Right ventricle myocardium superior (tissue), 1 donor: ENCODE data around the gene OR9A2. TPM values are rescaled to one million over a fixed set of nuclear protein-coding genes. Genes with fewer than 3 reads are reported as not detected.
A peak's percentile ranks its signal among the peaks of the same experiment; 100 is the strongest.

Experiments
- ATAC-seq: fragments of 200-7000 bp; cut with Tn5 transposase; one replicate; pipeline ENCODE4 v1.9.1; 2020; ENCODE audit warnings: mild to moderate bottlenecking; ENCODE audit not compliant: poor library complexity
- DNase-seq: peaks from one replicate; pipeline ENCODE4 v3.0.0-alpha.2; 2020
- intact Hi-C: fragments of 100-400 bp; cut with DNase I; formaldehyde crosslinking; loops from one replicate; pipeline ENCODE4 v1.11.2; 2022
- total RNA-seq: library from RNA; stranded (reverse); fragmentation: NEBNext Ultra II Directional; extraction: Animal tissue kit (Norgen Biotek cat#: 25700); gene quantifications from one replicate; pipeline ENCODE4 v1.2.1, GENCODE V29; 2021
- donor health status: DM: no; HTN: yes; CAD: no; lungs with severe emphysema.

The OR9A2 gene
- total RNA-seq, 1 donor from 2014 or later = 0.22 TPM

- ATAC-seq (no peak), DNase-seq (no peak)
- intact Hi-C loops = no loop called here
These were observed 751 bp upstream of the OR9A2 start for GRCh38 chr7:143027683-143028082.

DNA sequence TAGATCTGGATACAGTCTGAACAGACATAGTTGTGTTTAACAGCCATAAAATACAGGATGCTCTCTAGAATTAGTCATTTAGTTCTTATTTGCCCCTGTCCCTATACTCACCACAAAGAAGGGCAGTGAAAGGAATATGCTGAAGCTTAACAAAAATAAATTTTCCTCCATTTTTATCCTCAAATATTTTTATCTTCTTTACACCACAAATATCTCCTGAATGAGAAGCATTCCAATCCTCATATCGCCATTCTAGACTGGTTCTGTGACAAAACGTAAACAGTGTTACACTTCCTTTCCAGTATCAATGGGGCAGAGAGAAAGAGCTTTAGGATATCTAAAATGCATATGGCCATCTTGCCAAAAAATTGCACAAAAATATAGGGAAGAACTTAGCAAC, 1.6 kb downstream of the OR9A2 start:
- ATAC-seq (no peak), DNase-seq (no peak)
- intact Hi-C loops = no loop called here

DNA sequence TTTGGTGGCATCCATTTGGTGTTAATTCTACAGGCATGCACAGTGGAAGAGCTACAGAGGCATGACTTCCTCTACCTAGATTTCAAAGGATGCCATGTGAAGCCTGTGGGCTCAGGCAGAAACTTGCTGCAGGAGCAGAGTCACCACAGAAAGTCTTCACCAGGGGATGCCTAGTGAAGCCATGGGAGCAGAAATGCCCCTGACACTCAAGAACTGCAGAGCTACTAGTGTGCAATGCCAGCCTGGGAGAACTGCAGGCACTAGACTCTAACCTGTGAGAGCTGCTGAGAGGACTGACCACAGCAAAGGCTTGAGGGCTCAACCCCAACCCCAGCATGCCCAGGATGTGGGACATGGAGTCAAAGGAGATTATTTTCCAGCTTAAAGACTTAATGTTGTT, 3.9 kb downstream of the OR9A2 start:
- no peak for ATAC-seq
- no peak for DNase-seq
- intact Hi-C loops = no loop called here

DNA sequence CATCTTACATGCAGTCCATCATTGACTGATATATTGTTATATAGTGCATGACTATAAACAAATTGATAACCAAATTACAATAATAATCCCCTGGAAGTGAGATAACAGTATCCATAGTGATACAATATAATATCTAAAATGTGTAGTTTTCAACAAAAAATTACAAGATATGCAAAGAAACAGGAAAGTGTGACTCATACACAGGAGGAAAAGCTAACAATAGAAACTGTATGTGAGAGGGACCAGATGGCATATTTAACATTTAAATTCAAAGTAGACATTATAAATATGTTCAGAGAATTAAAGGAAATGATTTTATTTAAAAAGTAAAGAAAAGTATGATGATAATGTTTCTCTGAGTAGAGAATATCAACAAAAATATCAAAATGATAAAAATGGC, 8.0 kb downstream of the OR9A2 start:
- intact Hi-C loops = no loop called here
- no peak for ATAC-seq
- DNase-seq = no peak

DNA sequence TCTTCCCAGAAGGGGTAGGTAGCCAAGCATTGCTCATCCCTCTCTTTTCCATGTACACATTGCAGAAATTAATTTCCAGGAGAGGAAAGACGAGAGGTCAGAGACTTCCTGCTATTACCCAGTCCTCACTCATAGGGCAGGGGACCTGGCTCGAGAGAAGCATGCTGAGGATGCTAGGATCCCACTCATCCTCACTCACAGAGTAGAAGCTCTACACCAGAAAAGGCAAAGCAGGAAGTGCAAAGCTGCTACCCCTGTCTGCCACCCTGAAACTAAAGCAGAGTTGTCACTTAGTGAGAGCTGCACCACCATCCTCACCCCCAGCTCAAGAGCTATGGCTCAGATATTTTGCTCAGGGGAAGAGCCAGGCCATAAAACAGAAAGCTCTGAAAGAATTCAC, 9.9 kb downstream of the OR9A2 start:
- intact Hi-C loops = no loop called here

GRCh38 chr7:143015926-143016490, 10.9 kb downstream of the OR9A2 start:
- no peak for DNase-seq
- ATAC-seq = no peak
- intact Hi-C loops = no loop called here

More for the DNA sequence above, 9.9 kb downstream of the OR9A2 start:
- ATAC-seq (no peak), DNase-seq (no peak)

DNA sequence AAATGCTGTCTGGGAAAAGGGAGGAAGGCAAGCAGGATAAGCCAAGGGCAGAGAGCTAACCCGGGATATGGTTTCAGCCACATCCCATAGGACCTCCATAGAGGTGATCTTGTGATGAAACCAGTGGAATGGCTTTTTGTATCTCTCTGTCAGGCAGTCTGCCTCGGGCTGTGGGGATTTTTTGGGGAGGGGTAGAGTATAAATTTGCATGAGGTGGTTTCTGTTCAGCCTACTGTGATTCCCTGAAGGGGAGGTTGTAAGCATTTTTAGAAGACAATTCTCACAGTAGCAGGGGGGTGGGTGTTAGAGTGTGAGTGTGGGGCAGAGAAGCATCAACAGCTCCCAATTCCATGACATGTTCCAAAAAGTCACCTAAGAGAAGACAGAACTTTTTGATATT, 11.8 kb downstream of the OR9A2 start:
- ATAC-seq (no peak), DNase-seq (no peak)
- intact Hi-C loops = no loop called here

- DNase-seq = no peak
- intact Hi-C loops = no loop called here
- no peak for ATAC-seq
These were observed 13.0 kb downstream of the OR9A2 start for GRCh38 chr7:143013893-143014292.

DNA sequence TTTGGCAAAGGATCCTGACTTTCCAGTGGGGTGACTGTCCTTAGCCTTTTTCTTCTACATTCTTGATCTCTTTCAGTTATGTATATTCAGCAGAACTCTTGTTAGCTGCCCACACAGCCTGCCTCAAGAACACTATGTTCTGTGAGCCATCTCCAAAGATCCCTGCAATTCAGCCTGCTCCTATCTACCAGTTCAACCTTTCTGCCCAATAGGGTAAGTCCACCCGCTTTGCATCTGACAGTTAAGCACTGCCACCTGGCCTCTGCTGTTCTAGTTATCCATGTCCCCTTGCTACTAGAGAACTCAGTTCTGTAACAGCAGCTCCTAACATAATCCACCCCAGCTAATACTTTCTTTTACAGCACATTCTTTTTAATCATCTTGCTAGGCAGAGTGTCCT, 13.5 kb downstream of the OR9A2 start:
- DNase-seq (no peak), ATAC-seq (no peak)
- intact Hi-C loops = no loop called here

- DNase-seq (no peak), ATAC-seq (no peak)
- intact Hi-C loops = no loop called here
These were observed 14.5 kb downstream of the OR9A2 start for GRCh38 chr7:143012409-143012808.

- no peak for DNase-seq
- intact Hi-C loops = no loop called here
- ATAC-seq = no peak
These were observed 14.9 kb downstream of the OR9A2 start for GRCh38 chr7:143012001-143012400.

- peak; percentile 88 for DNase-seq
- intact Hi-C loops = loop anchor here (5.0 to 10.0 kb wide), 3 partner anchors 153 to 299 kb away; partner anchors contain the start of gene EPHB6
- ATAC-seq = peak; percentile 95
These were observed 18.7 kb downstream of the OR9A2 start for GRCh38 chr7:143008007-143008901.

DNA sequence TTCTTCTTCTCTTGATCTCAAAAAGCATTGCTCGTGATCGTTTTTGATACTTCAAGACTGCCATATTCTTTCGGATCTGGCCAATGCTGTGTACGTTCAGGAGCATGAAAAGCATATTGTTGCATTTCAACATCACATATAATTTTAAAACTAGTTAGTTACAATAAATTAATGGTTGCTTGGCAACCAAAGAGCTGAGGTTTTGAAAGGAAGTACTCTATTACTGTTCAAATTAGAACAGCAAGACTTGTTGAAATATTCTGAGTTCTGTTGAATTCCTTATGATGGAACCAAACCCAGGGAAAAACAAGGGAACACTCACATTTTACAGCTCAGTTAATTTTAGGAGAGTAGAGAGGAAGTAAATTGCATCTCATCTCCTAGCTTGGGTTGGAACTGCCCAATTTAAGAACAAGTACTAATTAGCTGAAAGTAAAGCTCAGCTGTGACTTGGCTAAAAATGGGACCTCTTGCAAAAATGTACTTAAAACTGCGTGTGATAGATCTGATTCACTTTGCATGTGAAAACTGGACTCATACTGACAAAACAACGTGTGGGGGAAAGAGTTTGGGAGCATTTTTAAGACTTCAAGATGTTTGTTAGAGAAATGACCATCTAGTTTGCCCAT, 21.2 kb downstream of the OR9A2 start:
- DNase-seq (no peak), ATAC-seq (no peak)
- intact Hi-C loops = loop anchor here (5.0 to 10.0 kb wide), 3 partner anchors 151 to 302 kb away; partner anchors contain the start of gene EPHB6

DNA sequence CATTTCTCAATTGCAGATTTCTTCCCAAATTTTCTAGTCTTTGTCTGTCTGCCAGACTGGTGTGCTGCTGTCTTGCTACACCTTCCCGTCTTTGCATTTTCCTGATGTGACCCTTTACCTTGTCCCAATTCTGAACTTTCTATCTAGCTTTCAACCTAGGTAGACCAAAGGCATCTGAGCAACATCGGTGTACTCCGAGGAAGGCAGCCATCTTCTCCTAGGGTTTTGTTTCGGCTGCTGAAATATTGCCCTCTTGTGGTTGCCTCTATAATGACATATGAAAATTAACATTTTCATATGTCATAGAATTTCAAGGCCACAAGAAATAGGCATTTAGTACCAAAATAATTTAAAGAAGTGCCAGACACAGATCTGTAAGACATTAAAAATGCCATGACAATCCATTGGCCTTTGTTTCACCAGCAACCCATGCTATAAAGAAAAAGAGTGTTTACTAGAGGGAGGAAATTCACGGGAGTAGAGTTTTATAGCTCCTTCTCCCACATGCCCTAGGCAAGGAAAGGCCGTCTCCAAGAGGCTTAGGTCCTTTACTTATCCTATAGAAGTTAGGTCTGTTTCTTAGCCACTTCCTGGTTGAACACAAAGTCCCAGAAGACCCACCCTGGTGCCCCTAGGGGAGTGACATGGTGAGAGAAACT, 23.4 kb downstream of the OR9A2 start:
- DNase-seq = no peak
- intact Hi-C loops = loop anchor here (10.0 kb wide), 1 partner anchor 149 kb away; the partner anchor contains the start of gene EPHB6
- ATAC-seq = peak; percentile 64

- no peak for DNase-seq
- intact Hi-C loops = loop anchor here (10.0 kb wide), 1 partner anchor 148 kb away; the partner anchor contains the start of gene EPHB6
- no peak for ATAC-seq
These were observed 24.0 kb downstream of the OR9A2 start for GRCh38 chr7:143002898-143003297.

DNA sequence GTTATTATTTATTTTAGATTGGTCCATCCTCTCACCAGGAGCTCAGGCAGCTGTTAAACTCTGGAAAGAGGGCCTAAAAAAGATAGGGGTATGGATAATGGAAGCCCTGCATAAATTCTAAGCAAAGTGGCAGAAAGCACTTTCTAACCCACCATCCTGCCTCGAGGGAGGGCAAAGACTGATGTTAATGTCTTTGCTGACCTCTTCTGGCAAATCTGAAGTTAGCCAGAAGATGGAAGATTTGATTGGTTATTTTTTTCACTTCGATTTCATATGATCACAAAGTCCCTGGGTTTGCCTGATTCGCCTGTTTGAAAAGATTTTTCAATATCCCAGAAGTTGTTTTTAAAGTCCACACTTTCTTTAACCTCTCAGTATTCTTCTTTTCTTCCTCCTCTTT, 24.8 kb downstream of the OR9A2 start:
- no peak for DNase-seq
- intact Hi-C loops = loop anchor here (10.0 kb wide), 1 partner anchor 147 kb away; the partner anchor contains the start of gene EPHB6
- no peak for ATAC-seq

DNA sequence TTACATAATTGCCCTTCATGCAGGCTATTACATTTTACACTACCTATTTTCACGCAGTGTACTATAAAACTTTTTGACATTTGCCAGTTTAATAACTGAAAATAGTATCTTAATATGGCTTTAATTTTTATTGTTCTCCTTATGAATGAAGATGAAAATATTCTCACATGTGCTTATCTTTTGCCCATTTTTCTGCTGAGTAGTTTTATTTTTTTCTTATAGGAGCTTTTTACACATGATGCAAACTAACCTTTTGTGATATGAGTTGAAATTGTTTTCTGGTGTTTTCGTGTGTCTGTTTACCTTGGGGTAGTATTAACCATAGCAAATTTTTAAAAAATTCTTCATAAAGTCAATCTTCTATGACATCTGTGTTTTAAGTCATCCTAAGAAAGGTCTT, 26.3 kb downstream of the OR9A2 start:
- intact Hi-C loops = loop anchor here (10.0 kb wide), 1 partner anchor 146 kb away; the partner anchor contains the start of gene EPHB6
- no peak for DNase-seq
- ATAC-seq = no peak

DNA sequence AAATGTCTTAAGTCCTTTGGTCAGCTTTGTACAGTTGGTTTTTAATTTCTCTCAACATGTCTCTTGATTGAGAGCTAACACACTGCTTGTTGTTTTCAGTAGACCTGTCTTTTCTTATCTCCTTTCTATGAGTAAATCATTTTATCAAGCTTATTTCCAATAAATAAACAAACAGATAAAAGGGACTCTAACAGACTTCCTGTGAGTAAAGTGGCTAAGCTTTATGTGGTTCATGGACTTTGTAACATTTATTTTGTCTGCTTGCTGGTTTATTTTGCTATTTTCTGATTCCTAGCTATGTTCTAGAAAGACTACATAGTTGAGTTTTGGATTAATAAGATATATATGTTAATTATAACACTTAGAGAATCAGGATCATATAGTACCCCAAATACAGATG, 27.1 kb downstream of the OR9A2 start:
- intact Hi-C loops = loop anchor here (10.0 kb wide), 1 partner anchor 145 kb away; the partner anchor contains the start of gene EPHB6
- ATAC-seq (no peak), DNase-seq (no peak)

DNA sequence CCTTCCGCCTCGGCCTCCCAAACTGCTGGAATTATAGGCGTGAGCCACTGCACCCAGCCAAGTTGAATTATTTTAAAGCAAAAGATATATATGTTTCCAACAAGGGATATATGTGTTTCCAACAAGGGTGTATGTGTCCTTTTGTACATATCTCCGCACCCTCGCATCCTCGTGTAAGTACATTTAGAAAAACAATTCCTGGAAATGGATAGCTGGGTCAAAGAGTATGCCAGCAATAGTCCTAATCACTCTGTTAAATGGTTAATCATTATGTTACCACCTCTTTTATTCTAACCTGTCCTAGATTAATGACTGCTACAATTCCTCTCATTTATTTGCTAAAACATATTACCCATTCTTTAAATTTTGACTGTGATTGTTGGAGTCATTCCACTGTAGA, 28.0 kb downstream of the OR9A2 start:
- ATAC-seq (no peak), DNase-seq (no peak)
- intact Hi-C loops = no loop called here
